Fibroblast of lung (primary cell): Measurements from ENCODE around the gene ELP2. TPM values are rescaled to one million over a fixed set of nuclear protein-coding genes. Genes with fewer than 3 reads are reported as not detected.

Experiments used
- DNase-seq, 2 donors: peaks; one replicate each; pipeline versions ENCODE4 v3.0.0 to v3.0.0-alpha.2; 2010; ENCODE audit warnings: low read depth in 2 of 2
- H2AFZ ChIP-seq: 2 replicates; pipeline ENCODE4 v1.5.1; 2012; ENCODE audit warnings: low read length, control low read depth, inconsistent platforms
- H3K27ac ChIP-seq: 2 replicates; pipeline ENCODE4 v1.5.1; 2011; ENCODE audit warnings: low read length, control low read depth; ENCODE audit not compliant: insufficient read depth
- H3K27me3 ChIP-seq: 2 replicates; pipeline ENCODE4 v1.5.1; 2011; ENCODE audit warnings: mild to moderate bottlenecking, low read length; ENCODE audit not compliant: control insufficient read depth, insufficient read depth
- H3K36me3 ChIP-seq: 2 replicates; pipeline ENCODE4 v1.5.1; 2011; ENCODE audit warnings: low read length; ENCODE audit not compliant: control insufficient read depth, insufficient read depth
- H3K4me1 ChIP-seq: 2 replicates; pipeline ENCODE4 v1.5.1; 2011; ENCODE audit warnings: low read length; ENCODE audit not compliant: control insufficient read depth, insufficient read depth; ENCODE audit errors: extremely low read depth
- H3K4me2 ChIP-seq: 2 replicates; pipeline ENCODE4 v1.5.1; 2011; ENCODE audit warnings: low read length, control low read depth; ENCODE audit not compliant: insufficient read depth; ENCODE audit errors: extremely low read depth
- H3K4me3 ChIP-seq, 4 experiments: fragments of 200-600 bp in 1 of 4; sonication (generic) in 1 of 4; replicated peaks in 1 of 4; 2 replicates each; pipeline ENCODE4 v1.5.1; 2011 to 2016; ENCODE audit warnings: low read length in 4 of 4, low read depth in 3 of 4, mild to moderate bottlenecking in 3 of 4, control low read depth in 2 of 4, inconsistent platforms in 1 of 4, mixed read lengths in 1 of 4; ENCODE audit not compliant: insufficient read depth in 1 of 4; ENCODE audit errors: control extremely low read depth in 1 of 4
- H3K79me2 ChIP-seq: 2 replicates; pipeline ENCODE4 v1.5.1; 2012; ENCODE audit warnings: mild to moderate bottlenecking, low read length, inconsistent platforms; ENCODE audit not compliant: control insufficient read depth, insufficient read depth
- H3K9ac ChIP-seq: 2 replicates; pipeline ENCODE4 v1.5.1; 2011; ENCODE audit warnings: mild to moderate bottlenecking, low read length, control low read depth; ENCODE audit not compliant: insufficient read depth
- H3K9me3 ChIP-seq: 2 replicates; pipeline ENCODE4 v1.5.1; 2012; ENCODE audit warnings: low read depth, low read length; ENCODE audit not compliant: control insufficient read depth, insufficient read depth
- H4K20me1 ChIP-seq: 2 replicates; pipeline ENCODE4 v1.5.1; 2011; ENCODE audit warnings: low read length; ENCODE audit not compliant: control insufficient read depth, insufficient read depth; ENCODE audit errors: extremely low read depth
- CTCF ChIP-seq, 2 donors: IDR thresholded peaks in 1 of 2; conservative IDR thresholded peaks in 1 of 2; 1 replicate in 1 of 2; 2 replicates in 1 of 2; pipeline ENCODE4 v1.5.1; 2011 to 2012; ENCODE audit warnings: low read length in 2 of 2, control low read depth in 1 of 2, inconsistent platforms in 1 of 2, low read depth in 1 of 2, mild to moderate bottlenecking in 1 of 2
- EZH2 ChIP-seq: IDR thresholded peaks from 2 replicates; pipeline ENCODE4 v1.5.1; 2012; ENCODE audit warnings: low read length, control low read depth, mild to moderate bottlenecking; ENCODE audit errors: missing control alignments
- polyA plus RNA-seq, 2 donors: library from polyadenylated mRNA; depleted of rRNA in 1 of 2; stranded (reverse) in 1 of 2; unstranded in 1 of 2; fragments of >200 nt; gene quantifications; 2 replicates each; pipeline ENCODE4 v1.2.1, GENCODE V29; 2011 to 2012; ENCODE audit warnings: missing spikeins in 1 of 2
- total RNA-seq: library from RNA; depleted of rRNA; stranded (reverse); fragments of >200 nt; gene quantifications from 2 replicates; pipeline ENCODE4 v1.2.1, GENCODE V29; 2014

ELP2 gene
- total and polyA plus RNA-seq, 2 donors (not counting 1 experiment from before 2014, with no cell fraction given): 96.6 to 309 TPM

- Histone ChIP-seq H4K20me1 (no peaks in the 10 kb centered on the region), H2AFZ (no peak overlapping the region), H3K79me2 (no peaks in the 10 kb centered on the region), H3K9ac (no peak overlapping the region), H3K9me3 (no peaks in the 10 kb centered on the region), H3K27ac (no peak overlapping the region), H3K4me2 (no peak overlapping the region), H3K27me3 (no peaks in the 10 kb centered on the region), H3K4me1 (peaks cover 2% of the 10 kb centered on the region), H3K4me3 (no peak overlapping the region), H3K36me3 (no peaks in the 10 kb centered on the region)
- TF ChIP-seq EZH2 (no peak), CTCF (conservative IDR thresholded peaks at IDR 0.05 in 1 of 2, IDR thresholded peaks at IDR 0.05 in 1 of 2; ENCODE audit: low read depth in 1 of 2, low read length in 2 of 2) (no peak)
- peak; percentile 4 to 9 for DNase-seq
Observed at GRCh38 chr18:36211612-36212065, 81.9 kb downstream of the ELP2 start.

- H3K27me3 ChIP-seq: no peaks in the 10 kb centered on the region
- no peak overlapping the region for H3K4me2 ChIP-seq
- H3K79me2 ChIP-seq: no peaks in the 10 kb centered on the region
- H3K27ac ChIP-seq: no peak overlapping the region
- H3K36me3 ChIP-seq: no peaks in the 10 kb centered on the region
- H3K9me3 ChIP-seq: no peaks in the 10 kb centered on the region
- H2AFZ ChIP-seq: no peak overlapping the region
- TF ChIP-seq EZH2: no peak
- TF ChIP-seq CTCF (conservative IDR thresholded peaks at IDR 0.05 in 1 of 2, IDR thresholded peaks at IDR 0.05 in 1 of 2; ENCODE audit: low read depth in 1 of 2, low read length in 2 of 2): peak; percentile 29 to 39
- H3K9ac ChIP-seq: no peak overlapping the region
- DNase-seq: peak; percentile 1 to 30
- H3K4me3 ChIP-seq: no peak overlapping the region
- H3K4me1 ChIP-seq: peaks cover 2% of the 10 kb centered on the region
- H4K20me1 ChIP-seq: no peaks in the 10 kb centered on the region
Observed at GRCh38 chr18:36212301-36213171, 82.8 kb downstream of the ELP2 start.

DNA sequence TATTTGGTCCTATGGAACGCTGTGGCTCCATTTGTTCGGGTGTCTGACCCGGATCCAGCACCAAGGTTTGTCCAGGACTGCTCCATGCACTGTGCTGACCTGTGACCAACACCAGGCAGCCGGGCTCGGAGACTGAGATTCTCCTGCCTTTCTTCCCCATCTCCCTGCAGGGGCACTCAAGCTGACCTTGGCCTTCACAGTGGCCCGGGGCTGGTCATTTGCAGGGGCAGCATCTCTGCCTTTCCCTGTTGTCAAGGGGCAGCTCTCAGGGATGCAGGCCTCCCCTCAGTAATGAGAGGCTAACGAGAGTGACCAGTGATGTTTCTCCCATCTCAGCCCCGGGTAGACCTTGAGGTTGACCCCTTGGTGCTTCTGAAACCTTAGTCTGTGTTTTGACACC lies 85.1 kb downstream of the ELP2 start:
- Histone ChIP-seq H2AFZ (no peak overlapping the region), H3K9ac (no peak overlapping the region), H3K79me2 (no peaks in the 10 kb centered on the region), H3K36me3 (no peaks in the 10 kb centered on the region), H3K4me1 (peaks cover 2% of the 10 kb centered on the region), H3K4me3 (no peak overlapping the region), H4K20me1 (no peaks in the 10 kb centered on the region), H3K4me2 (no peak overlapping the region), H3K27ac (no peak overlapping the region), H3K27me3 (no peaks in the 10 kb centered on the region), H3K9me3 (no peaks in the 10 kb centered on the region)
- TF ChIP-seq EZH2: no peak
- TF ChIP-seq CTCF (conservative IDR thresholded peaks at IDR 0.05 in 1 of 2, IDR thresholded peaks at IDR 0.05 in 1 of 2; ENCODE audit: low read depth in 1 of 2, low read length in 2 of 2): no peak
- no peak for DNase-seq
